Measurements from ENCODE around the gene CEP55.

DNA sequence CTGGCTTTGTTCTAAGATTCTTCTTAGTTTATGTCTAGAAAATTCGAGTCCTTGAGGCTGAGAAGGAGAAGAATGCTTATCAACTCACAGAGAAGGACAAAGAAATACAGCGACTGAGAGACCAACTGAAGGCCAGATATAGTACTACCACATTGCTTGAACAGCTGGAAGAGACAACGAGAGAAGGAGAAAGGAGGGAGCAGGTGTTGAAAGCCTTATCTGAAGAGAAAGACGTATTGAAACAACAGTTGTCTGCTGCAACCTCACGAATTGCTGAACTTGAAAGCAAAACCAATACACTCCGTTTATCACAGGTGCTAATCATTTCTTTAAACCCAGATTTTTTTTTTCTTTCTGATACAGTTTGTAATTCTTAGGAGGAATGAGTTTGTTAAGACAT, 6.7 kb downstream of the CEP55 start:
- TF ChIP-seq CTCF (IDR thresholded peaks at IDR 0.05): no peak
- TF ChIP-seq ELF4 (CRISPR knock-in tag; IDR thresholded peaks at IDR 0.05; ENCODE audit: low read depth): no peak
- TF ChIP-seq, protein P1, sequence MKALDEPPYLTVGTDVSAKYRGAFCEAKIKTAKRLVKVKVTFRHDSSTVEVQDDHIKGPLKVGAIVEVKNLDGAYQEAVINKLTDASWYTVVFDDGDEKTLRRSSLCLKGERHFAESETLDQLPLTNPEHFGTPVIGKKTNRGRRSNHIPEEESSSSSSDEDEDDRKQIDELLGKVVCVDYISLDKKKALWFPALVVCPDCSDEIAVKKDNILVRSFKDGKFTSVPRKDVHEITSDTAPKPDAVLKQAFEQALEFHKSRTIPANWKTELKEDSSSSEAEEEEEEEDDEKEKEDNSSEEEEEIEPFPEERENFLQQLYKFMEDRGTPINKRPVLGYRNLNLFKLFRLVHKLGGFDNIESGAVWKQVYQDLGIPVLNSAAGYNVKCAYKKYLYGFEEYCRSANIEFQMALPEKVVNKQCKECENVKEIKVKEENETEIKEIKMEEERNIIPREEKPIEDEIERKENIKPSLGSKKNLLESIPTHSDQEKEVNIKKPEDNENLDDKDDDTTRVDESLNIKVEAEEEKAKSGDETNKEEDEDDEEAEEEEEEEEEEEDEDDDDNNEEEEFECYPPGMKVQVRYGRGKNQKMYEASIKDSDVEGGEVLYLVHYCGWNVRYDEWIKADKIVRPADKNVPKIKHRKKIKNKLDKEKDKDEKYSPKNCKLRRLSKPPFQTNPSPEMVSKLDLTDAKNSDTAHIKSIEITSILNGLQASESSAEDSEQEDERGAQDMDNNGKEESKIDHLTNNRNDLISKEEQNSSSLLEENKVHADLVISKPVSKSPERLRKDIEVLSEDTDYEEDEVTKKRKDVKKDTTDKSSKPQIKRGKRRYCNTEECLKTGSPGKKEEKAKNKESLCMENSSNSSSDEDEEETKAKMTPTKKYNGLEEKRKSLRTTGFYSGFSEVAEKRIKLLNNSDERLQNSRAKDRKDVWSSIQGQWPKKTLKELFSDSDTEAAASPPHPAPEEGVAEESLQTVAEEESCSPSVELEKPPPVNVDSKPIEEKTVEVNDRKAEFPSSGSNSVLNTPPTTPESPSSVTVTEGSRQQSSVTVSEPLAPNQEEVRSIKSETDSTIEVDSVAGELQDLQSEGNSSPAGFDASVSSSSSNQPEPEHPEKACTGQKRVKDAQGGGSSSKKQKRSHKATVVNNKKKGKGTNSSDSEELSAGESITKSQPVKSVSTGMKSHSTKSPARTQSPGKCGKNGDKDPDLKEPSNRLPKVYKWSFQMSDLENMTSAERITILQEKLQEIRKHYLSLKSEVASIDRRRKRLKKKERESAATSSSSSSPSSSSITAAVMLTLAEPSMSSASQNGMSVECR (CRISPR knock-in tag; IDR thresholded peaks at IDR 0.05; ENCODE audit: borderline replicate concordance): no peak
- no peak for TF ChIP-seq TEAD4 (CRISPR knock-in tag; IDR thresholded peaks at IDR 0.05)
- TF ChIP-seq PREB (CRISPR knock-in tag; IDR thresholded peaks at IDR 0.05; ENCODE audit: borderline replicate concordance): no peak
- no peak for TF ChIP-seq ATF1 (CRISPR knock-in tag; IDR thresholded peaks at IDR 0.05)
- TF ChIP-seq ZNF263 (CRISPR knock-in tag; IDR thresholded peaks at IDR 0.05; ENCODE audit: low read depth): no peak
- TF ChIP-seq, protein P2, sequence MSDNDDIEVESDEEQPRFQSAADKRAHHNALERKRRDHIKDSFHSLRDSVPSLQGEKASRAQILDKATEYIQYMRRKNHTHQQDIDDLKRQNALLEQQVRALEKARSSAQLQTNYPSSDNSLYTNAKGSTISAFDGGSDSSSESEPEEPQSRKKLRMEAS (CRISPR knock-in tag; IDR thresholded peaks at IDR 0.05): no peak
- TF ChIP-seq, protein P3, sequence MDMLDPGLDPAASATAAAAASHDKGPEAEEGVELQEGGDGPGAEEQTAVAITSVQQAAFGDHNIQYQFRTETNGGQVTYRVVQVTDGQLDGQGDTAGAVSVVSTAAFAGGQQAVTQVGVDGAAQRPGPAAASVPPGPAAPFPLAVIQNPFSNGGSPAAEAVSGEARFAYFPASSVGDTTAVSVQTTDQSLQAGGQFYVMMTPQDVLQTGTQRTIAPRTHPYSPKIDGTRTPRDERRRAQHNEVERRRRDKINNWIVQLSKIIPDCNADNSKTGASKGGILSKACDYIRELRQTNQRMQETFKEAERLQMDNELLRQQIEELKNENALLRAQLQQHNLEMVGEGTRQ (CRISPR knock-in tag; IDR thresholded peaks at IDR 0.05): no peak
- no peak for TF ChIP-seq E2F5 (CRISPR knock-in tag; IDR thresholded peaks at IDR 0.05)
